HepG2 (cell line): ENCODE measurements around the gene MYCBPAP. TPM values are rescaled to one million over a fixed set of nuclear protein-coding genes. Genes with fewer than 3 reads are reported as not detected.

Experiments
- CHD4 ChIP-seq: fragments of 200-600 bp; sonication (generic); IDR thresholded peaks from 2 replicates; pipeline ENCODE4 v1.7.0; 2017; ENCODE audit warnings: mild to moderate bottlenecking, low read length, borderline replicate concordance
- HMG20A ChIP-seq: IDR thresholded peaks from 2 replicates; pipeline ENCODE4 v1.6.1; 2016; ENCODE audit warnings: borderline replicate concordance
- HOXA3 ChIP-seq: sonication (generic); formaldehyde crosslinking; IDR thresholded peaks from 2 replicates; pipeline ENCODE4 v1.5.0; 2020; ENCODE audit warnings: missing genetic modification reagents
- KLF16 ChIP-seq, 2 experiments: sonication (generic) in 1 of 2; formaldehyde crosslinking in 1 of 2; IDR thresholded peaks; 2 replicates each; pipeline versions ENCODE4 v1.6.1 to v1.8.0; 2016 to 2023; ENCODE audit warnings: missing genetic modification reagents in 2 of 2, missing compliant biosample characterization in 1 of 2
- NFE2 ChIP-seq: sonication (generic); formaldehyde crosslinking; IDR thresholded peaks from 2 replicates; pipeline ENCODE4 v1.4.0; 2020; ENCODE audit warnings: missing genetic modification reagents
- PRPF4 ChIP-seq: fragments of 200-400 bp; formaldehyde crosslinking; IDR thresholded peaks from 2 replicates; pipeline ENCODE4 v1.6.1; 2016; ENCODE audit warnings: low read length, low read depth; ENCODE audit not compliant: poor library complexity, severe bottlenecking
- SKI ChIP-seq: fragments of 450-650 bp; IDR thresholded peaks from one replicate; pipeline ENCODE4 v1.6.1; 2018; ENCODE audit warnings: mild to moderate bottlenecking; ENCODE audit not compliant: partially characterized antibody
- TAF1 ChIP-seq: sonication (generic); formaldehyde crosslinking; IDR thresholded peaks from 2 replicates; pipeline ENCODE4 v1.4.0; 2020; ENCODE audit warnings: missing genetic modification reagents
- ZMAT3 ChIP-seq: sonication (generic); formaldehyde crosslinking; conservative IDR thresholded peaks from 2 replicates; pipeline ENCODE4 v1.7.0; 2021; ENCODE audit warnings: missing genetic modification reagents
- ZNF24 ChIP-seq: fragments of 450-650 bp; IDR thresholded peaks from 2 replicates; pipeline ENCODE4 v1.6.1; 2017; ENCODE audit warnings: antibody characterized with exemption, mild to moderate bottlenecking
- ZNF350 ChIP-seq: sonication (generic); formaldehyde crosslinking; IDR thresholded peaks from 2 replicates; pipeline ENCODE4 v1.4.0; 2020; ENCODE audit warnings: mild to moderate bottlenecking, low read depth, missing genetic modification reagents, borderline replicate concordance
- ZNF432 ChIP-seq: sonication (generic); formaldehyde crosslinking; IDR thresholded peaks from 2 replicates; pipeline ENCODE4 v1.5.0; 2020; ENCODE audit warnings: missing genetic modification reagents, mild to moderate bottlenecking, borderline replicate concordance
- ZNF768 ChIP-seq: sonication (generic); formaldehyde crosslinking; IDR thresholded peaks from 2 replicates; pipeline ENCODE4 v1.4.0; 2020; ENCODE audit warnings: missing genetic modification reagents
- ZNF782 ChIP-seq: sonication (generic); formaldehyde crosslinking; IDR thresholded peaks from 2 replicates; pipeline ENCODE4 v1.4.0; 2020; ENCODE audit warnings: missing genetic modification reagents, mild to moderate bottlenecking, borderline replicate concordance
- ZSCAN29 ChIP-seq: sonication (generic); formaldehyde crosslinking; conservative IDR thresholded peaks from 2 replicates; pipeline ENCODE4 v1.4.0; 2020; ENCODE audit warnings: mild to moderate bottlenecking, missing genetic modification reagents
- polyA plus RNA-seq, 8 experiments: library from polyadenylated mRNA; depleted of rRNA in 3 of 8; stranded (reverse) in 7 of 8; unstranded in 1 of 8; fragments of >200 nt; fragmentation: Illumina TruSeq in 4 of 8; extraction: Trizol in 4 of 8; gene quantifications; 2 replicates each; pipeline versions ENCODE4 v1.2.1 to v1.2.3, GENCODE V29; 2011 to 2016; ENCODE audit warnings: low read depth in 4 of 8, missing spikeins in 1 of 8, mixed read lengths in 1 of 8; ENCODE audit not compliant: insufficient read depth in 1 of 8
- total RNA-seq, 5 experiments: library from RNA; depleted of rRNA; stranded (reverse); fragments of >200 nt; fragmentation: Illumina TruSeq; extraction: Trizol; gene quantifications; 2 replicates each; pipeline ENCODE4 v1.2.3, GENCODE V29; 2016; ENCODE audit warnings: low read depth in 1 of 5
- TF ChIP-seq, protein P1 (sequence below): sonication (generic); formaldehyde crosslinking; IDR thresholded peaks from 2 replicates; pipeline ENCODE4 v1.8.0; 2022; ENCODE audit warnings: low read depth, missing genetic modification reagents
- TF ChIP-seq, protein P2 (sequence below): sonication (generic); IDR thresholded peaks from 2 replicates; pipeline ENCODE4 v1.6.1; 2016; ENCODE audit warnings: low read depth, borderline replicate concordance
- TF ChIP-seq, protein P3 (sequence below): sonication (generic); formaldehyde crosslinking; IDR thresholded peaks from 2 replicates; pipeline ENCODE4 v1.4.0; 2020; ENCODE audit warnings: mild to moderate bottlenecking, missing genetic modification reagents
- TF ChIP-seq, protein P4 (sequence below): sonication (generic); formaldehyde crosslinking; IDR thresholded peaks from 2 replicates; pipeline ENCODE4 v1.8.1; 2023; ENCODE audit warnings: missing genetic modification reagents, mild to moderate bottlenecking, borderline replicate concordance
- TF ChIP-seq, protein P5 (sequence below): IDR thresholded peaks from 2 replicates; pipeline ENCODE4 v1.6.1; 2018; ENCODE audit warnings: missing genetic modification reagents, mild to moderate bottlenecking, missing compliant biosample characterization
- TF ChIP-seq, protein P6 (sequence below): IDR thresholded peaks from 2 replicates; pipeline ENCODE4 v1.6.1; 2016; ENCODE audit warnings: missing compliant biosample characterization, missing genetic modification reagents, borderline replicate concordance

MYCBPAP gene
- total and polyA plus RNA-seq, 2 of the 13 experiments (the other 11 are each of a cell fraction or from before 2014, with no cell fraction given), result 0.22 to 0.24 TPM

DNA sequence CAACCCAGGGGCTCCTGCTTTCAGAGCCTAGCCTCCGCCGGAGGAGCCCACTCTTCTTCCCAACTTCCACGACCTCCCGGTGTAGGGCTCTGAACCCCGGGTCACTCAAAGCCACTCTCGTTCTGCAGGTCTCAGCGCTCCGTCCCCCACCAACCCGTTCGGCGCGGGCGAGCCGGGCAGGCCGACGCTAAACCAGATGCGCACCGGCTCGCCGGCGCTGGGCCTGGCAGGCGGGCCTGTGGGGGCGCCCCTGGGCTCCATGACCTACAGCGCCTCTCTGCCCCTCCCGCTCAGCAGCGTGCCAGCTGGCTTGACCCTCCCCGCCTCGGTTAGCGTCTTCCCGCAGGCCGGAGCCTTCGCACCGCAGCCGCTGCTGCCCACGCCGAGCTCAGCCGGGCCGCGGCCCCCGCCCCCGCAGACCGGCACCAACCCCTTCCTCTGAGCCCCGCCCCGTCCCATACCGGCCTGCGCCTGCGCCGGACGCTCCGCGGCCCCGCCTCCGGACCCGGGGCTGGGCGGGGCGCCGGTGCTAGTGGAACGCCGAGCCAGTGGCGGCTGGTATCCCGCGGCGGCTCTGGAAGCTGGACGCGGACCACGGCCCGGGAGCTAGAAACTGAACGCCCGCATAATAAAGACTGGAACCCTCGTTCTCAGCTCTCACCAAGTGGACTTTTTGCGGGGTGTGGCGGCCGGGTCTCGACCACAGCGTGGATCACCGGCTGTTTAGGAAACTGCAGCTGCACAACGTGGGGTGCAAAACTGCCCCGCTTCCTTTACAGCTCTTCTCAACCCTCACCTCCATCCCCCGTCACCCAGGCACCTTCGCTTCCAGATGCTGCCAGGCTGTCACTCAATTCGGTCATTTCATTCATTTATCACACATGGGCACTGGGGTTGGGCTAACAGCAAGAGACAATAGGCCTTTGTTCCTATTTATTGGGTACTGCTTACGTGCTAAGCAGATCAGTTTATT lies 33.8 kb downstream of the MYCBPAP start (continued):
- TF ChIP-seq, protein P1, sequence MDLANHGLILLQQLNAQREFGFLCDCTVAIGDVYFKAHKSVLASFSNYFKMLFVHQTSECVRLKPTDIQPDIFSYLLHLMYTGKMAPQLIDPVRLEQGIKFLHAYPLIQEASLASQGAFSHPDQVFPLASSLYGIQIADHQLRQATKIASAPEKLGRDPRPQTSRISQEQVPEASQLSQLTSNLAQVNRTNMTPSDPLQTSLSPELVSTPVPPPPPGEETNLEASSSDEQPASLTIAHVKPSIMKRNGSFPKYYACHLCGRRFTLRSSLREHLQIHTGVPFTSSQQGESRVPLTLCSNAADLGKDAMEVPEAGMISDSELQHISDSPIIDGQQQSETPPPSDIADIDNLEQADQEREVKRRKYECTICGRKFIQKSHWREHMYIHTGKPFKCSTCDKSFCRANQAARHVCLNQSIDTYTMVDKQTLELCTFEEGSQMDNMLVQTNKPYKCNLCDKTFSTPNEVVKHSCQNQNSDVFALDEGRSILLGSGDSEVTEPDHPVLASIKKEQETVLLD, result peak; percentile 86
- TF ChIP-seq ZSCAN29 (CRISPR knock-in tag) (no peak; the same call in 1 of the 2 replicates), SKI (peak; percentile 75), PRPF4 (no peak), NFE2 (CRISPR knock-in tag) (no peak), CHD4 (no peak; the same call in 1 of the 2 replicates), ZNF782 (CRISPR knock-in tag) (peak; percentile 94), HOXA3 (CRISPR knock-in tag) (peak; percentile 76), TAF1 (CRISPR knock-in tag) (peak; percentile 92), HMG20A (CRISPR knock-in tag) (0 out of 2 replicates have a peak, but pooled peaks have one; percentile 17), ZNF768 (CRISPR knock-in tag) (peak; percentile 70; the same call in 1 of the 2 replicates), ZNF432 (CRISPR knock-in tag) (no peak), KLF16 (CRISPR knock-in tag; IDR thresholded peaks at IDR 0.05) (peak in 1 of 2 experiments; percentile 73; a peak in 2 of 4 replicates), ZNF350 (no peak), ZMAT3 (CRISPR knock-in tag) (peak; percentile 93; the same call in 1 of the 2 replicates), ZNF24 (no peak)
- TF ChIP-seq, protein P2, sequence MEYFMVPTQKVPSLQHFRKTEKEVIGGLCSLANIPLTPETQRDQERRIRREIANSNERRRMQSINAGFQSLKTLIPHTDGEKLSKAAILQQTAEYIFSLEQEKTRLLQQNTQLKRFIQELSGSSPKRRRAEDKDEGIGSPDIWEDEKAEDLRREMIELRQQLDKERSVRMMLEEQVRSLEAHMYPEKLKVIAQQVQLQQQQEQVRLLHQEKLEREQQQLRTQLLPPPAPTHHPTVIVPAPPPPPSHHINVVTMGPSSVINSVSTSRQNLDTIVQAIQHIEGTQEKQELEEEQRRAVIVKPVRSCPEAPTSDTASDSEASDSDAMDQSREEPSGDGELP, result peak; percentile 65; the same call in 1 of the 2 replicates
- TF ChIP-seq, protein P3, sequence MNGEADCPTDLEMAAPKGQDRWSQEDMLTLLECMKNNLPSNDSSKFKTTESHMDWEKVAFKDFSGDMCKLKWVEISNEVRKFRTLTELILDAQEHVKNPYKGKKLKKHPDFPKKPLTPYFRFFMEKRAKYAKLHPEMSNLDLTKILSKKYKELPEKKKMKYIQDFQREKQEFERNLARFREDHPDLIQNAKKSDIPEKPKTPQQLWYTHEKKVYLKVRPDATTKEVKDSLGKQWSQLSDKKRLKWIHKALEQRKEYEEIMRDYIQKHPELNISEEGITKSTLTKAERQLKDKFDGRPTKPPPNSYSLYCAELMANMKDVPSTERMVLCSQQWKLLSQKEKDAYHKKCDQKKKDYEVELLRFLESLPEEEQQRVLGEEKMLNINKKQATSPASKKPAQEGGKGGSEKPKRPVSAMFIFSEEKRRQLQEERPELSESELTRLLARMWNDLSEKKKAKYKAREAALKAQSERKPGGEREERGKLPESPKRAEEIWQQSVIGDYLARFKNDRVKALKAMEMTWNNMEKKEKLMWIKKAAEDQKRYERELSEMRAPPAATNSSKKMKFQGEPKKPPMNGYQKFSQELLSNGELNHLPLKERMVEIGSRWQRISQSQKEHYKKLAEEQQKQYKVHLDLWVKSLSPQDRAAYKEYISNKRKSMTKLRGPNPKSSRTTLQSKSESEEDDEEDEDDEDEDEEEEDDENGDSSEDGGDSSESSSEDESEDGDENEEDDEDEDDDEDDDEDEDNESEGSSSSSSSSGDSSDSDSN, result peak; percentile 77; the same call in 1 of the 2 replicates
- TF ChIP-seq, protein P4, sequence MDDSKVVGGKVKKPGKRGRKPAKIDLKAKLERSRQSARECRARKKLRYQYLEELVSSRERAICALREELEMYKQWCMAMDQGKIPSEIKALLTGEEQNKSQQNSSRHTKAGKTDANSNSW (CRISPR knock-in tag), result peak; percentile 52; the same call in 1 of the 2 replicates
- TF ChIP-seq, protein P5, sequence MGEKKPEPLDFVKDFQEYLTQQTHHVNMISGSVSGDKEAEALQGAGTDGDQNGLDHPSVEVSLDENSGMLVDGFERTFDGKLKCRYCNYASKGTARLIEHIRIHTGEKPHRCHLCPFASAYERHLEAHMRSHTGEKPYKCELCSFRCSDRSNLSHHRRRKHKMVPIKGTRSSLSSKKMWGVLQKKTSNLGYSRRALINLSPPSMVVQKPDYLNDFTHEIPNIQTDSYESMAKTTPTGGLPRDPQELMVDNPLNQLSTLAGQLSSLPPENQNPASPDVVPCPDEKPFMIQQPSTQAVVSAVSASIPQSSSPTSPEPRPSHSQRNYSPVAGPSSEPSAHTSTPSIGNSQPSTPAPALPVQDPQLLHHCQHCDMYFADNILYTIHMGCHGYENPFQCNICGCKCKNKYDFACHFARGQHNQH (CRISPR knock-in tag), result peak; percentile 49; the same call in 1 of the 2 replicates
- TF ChIP-seq, protein P6, sequence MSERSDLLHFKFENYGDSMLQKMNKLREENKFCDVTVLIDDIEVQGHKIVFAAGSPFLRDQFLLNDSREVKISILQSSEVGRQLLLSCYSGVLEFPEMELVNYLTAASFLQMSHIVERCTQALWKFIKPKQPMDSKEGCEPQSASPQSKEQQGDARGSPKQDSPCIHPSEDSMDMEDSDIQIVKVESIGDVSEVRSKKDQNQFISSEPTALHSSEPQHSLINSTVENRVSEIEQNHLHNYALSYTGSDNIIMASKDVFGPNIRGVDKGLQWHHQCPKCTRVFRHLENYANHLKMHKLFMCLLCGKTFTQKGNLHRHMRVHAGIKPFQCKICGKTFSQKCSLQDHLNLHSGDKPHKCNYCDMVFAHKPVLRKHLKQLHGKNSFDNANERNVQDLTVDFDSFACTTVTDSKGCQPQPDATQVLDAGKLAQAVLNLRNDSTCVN (CRISPR knock-in tag), result peak; percentile 47; the same call in 1 of the 2 replicates
